Psoas muscle (tissue), 8 donors: ENCODE measurements around the gene OR1L8. TPM values are rescaled to one million over a fixed set of nuclear protein-coding genes. Genes with fewer than 3 reads are reported as not detected.
"Not testable (repeated sequence)": the region's sequence is repeated elsewhere in the genome, so short reads cannot be mapped to it uniquely, and the experiment has no call there.

Source experiments
- ATAC-seq, 4 donors: fragments of 200-7000 bp; cut with Tn5 transposase; one replicate each; pipeline ENCODE4 v1.9.1; 2020; ENCODE audit warnings: moderate library complexity in 3 of 4, mild to moderate bottlenecking in 2 of 4
- DNase-seq, 2 donors: peaks; one replicate each; pipeline ENCODE4 v3.0.0-alpha.2; 2020
- H3K27ac ChIP-seq: fragments of 200-600 bp; one replicate; pipeline ENCODE4 v1.8.0; 2022
- H3K27me3 ChIP-seq, 3 donors: fragments of 200-600 bp in 1 of 3; one replicate each; pipeline versions ENCODE4 v1.6.1 to v1.8.0; 2013 to 2022; ENCODE audit warnings: low read length in 2 of 3, mild to moderate bottlenecking in 2 of 3, moderate library complexity in 1 of 3; ENCODE audit not compliant: insufficient read depth in 3 of 3
- H3K36me3 ChIP-seq, 2 donors: fragments of 200-600 bp in 1 of 2; one replicate each; pipeline versions ENCODE4 v1.6.1 to v1.8.0; 2013 to 2022; ENCODE audit warnings: low read depth in 1 of 2, mild to moderate bottlenecking in 1 of 2, moderate library complexity in 1 of 2; ENCODE audit not compliant: insufficient read depth in 1 of 2
- H3K4me1 ChIP-seq: fragments of 200-600 bp; one replicate; pipeline ENCODE4 v1.8.0; 2022
- H3K4me3 ChIP-seq: fragments of 200-600 bp; one replicate; pipeline ENCODE4 v1.8.0; 2022; ENCODE audit warnings: mild to moderate bottlenecking
- H3K9me3 ChIP-seq: fragments of 200-600 bp; one replicate; pipeline ENCODE4 v1.8.0; 2022
- CTCF ChIP-seq: fragments of 200-600 bp; IDR thresholded peaks from one replicate; pipeline ENCODE4 v1.8.0; 2022; ENCODE audit warnings: antibody characterized with exemption
- WGBS, 3 donors: extraction: QIAGEN DNeasy Blood & Tissue Kit; methylation state at CpG; one replicate each; pipeline versions ENCODE4 v1.1.6 to v1.1.7; 2013; 5-methylcytosine and 5-hydroxymethylcytosine counted together
- intact Hi-C, 2 donors: fragments of 100-400 bp; cut with DNase I; formaldehyde crosslinking; loops; one replicate each; pipeline versions ENCODE4 v1.11.0 to v1.14.2; 2022
- polyA plus RNA-seq, 3 donors: library from polyadenylated mRNA; stranded (reverse); fragments of 200-250 nt; gene quantifications; one replicate each; pipeline ENCODE4 v1.2.3, GENCODE V29; 2013
- total RNA-seq, 4 donors: library from RNA; stranded (reverse); fragmentation: NEBNext Ultra II Directional in 2 of 4; extraction: Animal tissue kit (Norgen Biotek cat#: 25700) in 2 of 4; gene quantifications; one replicate each; pipeline versions ENCODE4 v1.2.1 to v1.2.4, GENCODE V29; 2021 to 2023
- donor health status: healthy with polysubstance abuse.
- donor health status: DM: no; HTN: no; CAD: no; lungs with moderate emphysema.
- donor health status: Bipolar disorder and iron deficiency.
- donor health status: healthy.
- donor health status: DM: yes; HTN: yes; CAD: no.
- donor health status: DM: no; HTN: no; CAD: no.
- donor health status: DM: no; HTN: no; CAD: no.
- donor health status: DM: yes; HTN: yes; CAD: no.

OR1L8 gene
- total and polyA plus RNA-seq, 7 donors = not detected

GRCh38 chr9:122546196-122546595, 37.0 kb downstream of the OR1L8 start:
- DNase-seq = no peak
- Histone ChIP-seq H3K4me1 (no peaks in the 10 kb centered on the region), H3K36me3 (no peaks in the 10 kb centered on the region), H3K9me3 (no peaks in the 10 kb centered on the region), H3K4me3 (no peak overlapping the region), H3K27ac (no peak overlapping the region), H3K27me3 (peaks cover 0 to 2% (median 0%) of the 10 kb centered on the region in 3 donors)
- WGBS, 3 donors = 42 to 51% (median 49%) methylated on average over 8 of the region's 8 CpGs
- intact Hi-C loops = no loop called here
- no peak for ATAC-seq
- TF ChIP-seq CTCF = no peak

DNA sequence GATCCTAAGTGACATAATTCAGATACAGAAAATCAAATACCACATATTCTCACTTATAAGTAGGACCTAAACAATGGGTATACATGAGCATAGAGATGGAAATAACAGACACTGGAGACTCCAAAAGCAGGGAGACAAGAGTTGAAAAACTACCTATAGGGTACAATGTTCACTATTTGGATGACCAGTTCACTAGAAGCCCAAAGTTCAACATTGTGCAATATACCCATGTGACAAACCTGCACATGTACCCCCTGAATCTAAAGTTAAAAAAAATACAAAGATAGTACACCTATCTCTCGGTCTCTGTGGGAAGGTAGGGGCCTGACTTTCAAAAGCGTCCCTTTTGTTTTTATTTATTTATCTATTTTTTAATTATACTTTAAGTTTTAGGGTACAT, 44.4 kb downstream of the OR1L8 start:
- no peaks in the 10 kb centered on the region for H3K36me3 ChIP-seq
- H3K27ac ChIP-seq = no peak overlapping the region
- DNase-seq (no peak), ATAC-seq (no peak)
- H3K4me1 ChIP-seq = no peaks in the 10 kb centered on the region
- peaks cover 6% of the 10 kb centered on the region for H3K9me3 ChIP-seq
- H3K4me3 ChIP-seq = no peak overlapping the region
- no peaks in the 10 kb centered on the region for H3K27me3 ChIP-seq
- intact Hi-C loops = no loop called here
- no peak for TF ChIP-seq CTCF
- WGBS, 3 donors = 62 to 70% (median 65%) methylated on average over 2 of the region's 2 CpGs

GRCh38 chr9:122537066-122537465, 46.1 kb downstream of the OR1L8 start:
- H3K27ac ChIP-seq, H3K4me1 ChIP-seq, H3K27me3 ChIP-seq, DNase-seq, intact Hi-C loops, H3K36me3 ChIP-seq, H3K4me3 ChIP-seq, H3K9me3 ChIP-seq, ATAC-seq: not testable (repeated sequence)
- WGBS, 3 donors = 54 to 83% (median 64%) methylated on average over 7 of the region's 7 CpGs

GRCh38 chr9:122536134-122536533, 47.0 kb downstream of the OR1L8 start:
- intact Hi-C loops = no loop called here

GRCh38 chr9:122531157-122531556, 52.0 kb downstream of the OR1L8 start:
- H3K4me1 ChIP-seq, H3K27ac ChIP-seq, ATAC-seq, H3K36me3 ChIP-seq, H3K4me3 ChIP-seq, H3K9me3 ChIP-seq, DNase-seq, H3K27me3 ChIP-seq, intact Hi-C loops: not testable (repeated sequence)
- 64 to 69% (median 67%) methylated on average over 4 of the region's 4 CpGs for WGBS, 3 donors

More at GRCh38 chr9:122536134-122536533, 47.0 kb downstream of the OR1L8 start:
- H3K36me3 ChIP-seq = no peaks in the 10 kb centered on the region
- H3K4me3 ChIP-seq = no peak overlapping the region
- no peak for TF ChIP-seq CTCF
- ATAC-seq (no peak), DNase-seq (no peak)
- H3K27ac ChIP-seq = no peak overlapping the region
- 87 to 92% (median 91%) methylated on average over 1 of the region's 1 CpG for WGBS, 3 donors
- H3K27me3 ChIP-seq = no peaks in the 10 kb centered on the region
- no peaks in the 10 kb centered on the region for H3K4me1 ChIP-seq
- H3K9me3 ChIP-seq = peaks cover 6% of the 10 kb centered on the region

DNA sequence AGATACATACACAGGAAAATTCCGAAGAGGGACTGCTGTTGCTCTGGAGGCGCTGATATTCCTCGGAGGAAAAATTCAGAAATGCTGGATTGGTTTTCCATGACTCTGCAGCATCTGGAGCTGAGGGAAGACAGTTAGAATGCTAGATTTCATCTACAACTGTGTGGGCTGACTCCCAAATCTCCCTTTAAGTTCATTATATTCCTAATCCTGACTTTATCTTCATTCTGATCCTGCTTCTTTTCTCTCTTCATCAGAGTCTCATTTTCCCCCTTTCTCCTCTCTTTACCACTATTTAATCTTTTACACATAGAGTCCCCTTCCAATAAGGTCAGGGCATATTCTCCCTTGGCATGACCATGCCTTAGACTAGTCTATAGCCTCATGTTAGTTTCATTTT, 56.0 kb downstream of the OR1L8 start, which contains the start of gene OR1N1:
OR1N1 (minus strand) TSS at position 101 of the 400 bp plus-strand sequence; CDS start at position 101, 0 bp downstream.
- 88 to 92% (median 91%) methylated on average over 3 of the region's 3 CpGs for WGBS, 3 donors

More for the DNA sequence above, 56.0 kb downstream of the OR1L8 start, which contains the start of gene OR1N1:
- Histone ChIP-seq H3K27me3 (peaks cover 0 to 5% (median 4%) of the 10 kb centered on the region in 3 donors), H3K9me3 (no peaks in the 10 kb centered on the region), H3K27ac (no peak within 1 kb of the TSS), H3K36me3 (no peaks in the 10 kb centered on the region), H3K4me1 (no peaks in the 10 kb centered on the region), H3K4me3 (no peak within 1 kb of the TSS)
- TF ChIP-seq CTCF = no peak
- intact Hi-C loops = no loop called here
- DNase-seq (no peak), ATAC-seq (no peak)
